HepG2 (cell line): ENCODE results near the gene SKIL. TPM values are rescaled to one million over a fixed set of nuclear protein-coding genes. Genes with fewer than 3 reads are reported as not detected.

Experiments
- ATAC-seq: fragments of 200-7000 bp; cut with Tn5 transposase; 3 replicates; pipeline ENCODE4 v1.9.1; 2020; ENCODE audit warnings: mild to moderate bottlenecking, moderate library complexity
- BruUV-seq: library from RNA; stranded (reverse); fragments of 400-500 nt; replicated peaks from 2 replicates; lab custom pipeline; 2021; lab: Mats Ljungman, UMichigan
- CTCF ChIA-PET: fragments of 300-600 bp; formaldehyde crosslinking; extraction: SDS; loops from one replicate; lab custom pipeline; 2021; ENCODE audit warnings: low total read pairs, inconsistent platforms, low intra/inter-chr PET ratio; lab: Yijun Ruan, JAX
- POLR2A ChIA-PET: fragments of 350-600 bp; sonication (Branson Sonifier 250); formaldehyde crosslinking; loops from one replicate; lab custom pipeline; 2020; ENCODE audit warnings: antibody characterized with exemption, inconsistent platforms; lab: Yijun Ruan, JAX
- DNase-seq: peaks from one replicate; pipeline ENCODE4 v3.0.0-alpha.2; 2015; ENCODE audit warnings: low spot score
- FAIRE-seq: peaks from 3 replicates; lab custom pipeline; 2011; peaks lifted over from hg19 to GRCh38; lab: Jason Lieb, UNC
- H2AFZ ChIP-seq: one replicate; pipeline ENCODE4 v1.6.1; 2011; ENCODE audit warnings: low read length, inconsistent platforms
- H3K27ac ChIP-seq: fragments of 300-600 bp; 3 replicates; pipeline ENCODE4 v1.8.0; 2011; ENCODE audit warnings: mixed run types, mild to moderate bottlenecking, mixed read lengths, low read length, inconsistent platforms; ENCODE audit not compliant: insufficient read depth; ENCODE audit errors: extremely low read length
- H3K27me3 ChIP-seq, 2 experiments: fragments of 200-600 bp in 1 of 2; 2 replicates in 1 of 2; 3 replicates in 1 of 2; pipeline versions ENCODE4 v1.6.0 to v1.8.0; 2011; ENCODE audit warnings: low read length in 2 of 2, mild to moderate bottlenecking in 2 of 2, moderate library complexity in 2 of 2, inconsistent platforms in 1 of 2; ENCODE audit not compliant: insufficient read depth in 2 of 2, control insufficient read depth in 1 of 2
- H3K36me3 ChIP-seq, 2 experiments: fragments of 200-600 bp in 1 of 2; replicated peaks in 1 of 2; 2 replicates in 1 of 2; 3 replicates in 1 of 2; pipeline versions ENCODE4 v1.5.1 to v1.8.0; 2011; ENCODE audit warnings: low read length in 2 of 2, inconsistent platforms in 1 of 2; ENCODE audit not compliant: insufficient read depth in 2 of 2, control insufficient read depth in 1 of 2
- H3K4me1 ChIP-seq: 2 replicates; pipeline ENCODE4 v1.5.1; 2012; ENCODE audit warnings: low read length, inconsistent platforms; ENCODE audit not compliant: insufficient read depth
- H3K4me2 ChIP-seq: 2 replicates; pipeline ENCODE4 v1.6.0; 2011; ENCODE audit warnings: low read depth, low read length, inconsistent platforms
- H3K4me3 ChIP-seq, 3 experiments: fragments of 200-600 bp in 1 of 3; sonication (generic), shearing (Covaris generic) in 1 of 3; replicated peaks in 1 of 3; 2 replicates each; pipeline ENCODE4 v1.5.1; 2011 to 2016; ENCODE audit warnings: low read length in 3 of 3, inconsistent platforms in 2 of 3, low read depth in 2 of 3, mild to moderate bottlenecking in 2 of 3, control low read depth in 1 of 3, mixed read lengths in 1 of 3; ENCODE audit not compliant: insufficient read depth in 1 of 3
- H3K79me2 ChIP-seq: one replicate; pipeline ENCODE4 v1.6.1; 2011; ENCODE audit warnings: low read length, inconsistent platforms; ENCODE audit not compliant: insufficient read depth
- H3K9ac ChIP-seq: 2 replicates; pipeline ENCODE4 v1.6.0; 2011; ENCODE audit warnings: mild to moderate bottlenecking, low read depth, low read length, inconsistent platforms; ENCODE audit not compliant: insufficient read depth
- H3K9me3 ChIP-seq: 2 replicates; pipeline ENCODE4 v1.5.1; 2012; ENCODE audit warnings: mild to moderate bottlenecking, low read length
- H4K20me1 ChIP-seq: 2 replicates; pipeline ENCODE4 v1.6.0; 2011; ENCODE audit warnings: inconsistent platforms, mild to moderate bottlenecking, low read length, moderate library complexity; ENCODE audit not compliant: insufficient read depth
- AGO2 ChIP-seq: fragments of 200-400 bp; formaldehyde crosslinking; optimal IDR thresholded peaks from 2 replicates; pipeline ENCODE3; 2017; ENCODE audit warnings: mild to moderate bottlenecking, low read depth, low read length, moderate library complexity
- CCAR2 ChIP-seq: fragments of 200-400 bp; formaldehyde crosslinking; optimal IDR thresholded peaks from 2 replicates; pipeline ENCODE3; 2018; ENCODE audit warnings: low read depth, mild to moderate bottlenecking, low read length, moderate library complexity
- KAT7 ChIP-seq: IDR thresholded peaks from 2 replicates; pipeline ENCODE4 v1.6.1; 2018; ENCODE audit warnings: borderline replicate concordance, missing compliant biosample characterization
- NCOR1 ChIP-seq: fragments of 200-600 bp; sonication (generic); IDR thresholded peaks from 2 replicates; pipeline ENCODE4 v1.7.0; 2017; ENCODE audit warnings: antibody characterized with exemption, low read length, borderline replicate concordance
- SRSF1 ChIP-seq: fragments of 200-400 bp; formaldehyde crosslinking; optimal IDR thresholded peaks from 2 replicates; pipeline ENCODE3; 2017; ENCODE audit warnings: mild to moderate bottlenecking, low read depth, low read length, moderate library complexity
- THAP8 ChIP-seq: sonication (generic); formaldehyde crosslinking; IDR thresholded peaks from 2 replicates; pipeline ENCODE4 v1.5.1; 2020; ENCODE audit warnings: missing genetic modification reagents, mild to moderate bottlenecking, borderline replicate concordance
- ZBTB39 ChIP-seq: sonication (generic); formaldehyde crosslinking; IDR thresholded peaks from 2 replicates; pipeline ENCODE4 v1.5.0; 2020; ENCODE audit warnings: missing genetic modification reagents
- ZFP36 ChIP-seq: fragments of 150-350 bp; IDR thresholded peaks from 2 replicates; pipeline ENCODE4 v1.6.1; 2018; ENCODE audit warnings: borderline replicate concordance, low read length, low read depth; ENCODE audit not compliant: partially characterized antibody
- ZFP62 ChIP-seq: sonication (generic); formaldehyde crosslinking; IDR thresholded peaks from 2 replicates; pipeline ENCODE4 v1.4.0; 2020; ENCODE audit warnings: missing genetic modification reagents
- ZNF142 ChIP-seq: sonication (generic); formaldehyde crosslinking; IDR thresholded peaks from 2 replicates; pipeline ENCODE4 v1.4.0; 2020; ENCODE audit warnings: missing genetic modification reagents
- ZNF678 ChIP-seq: sonication (generic); formaldehyde crosslinking; IDR thresholded peaks from 2 replicates; pipeline ENCODE4 v1.4.0; 2020; ENCODE audit warnings: mild to moderate bottlenecking, missing genetic modification reagents
- WGBS: methylation state at CpG from one replicate; pipeline ENCODE4 v1.1.6; 2017; ENCODE audit warnings: low lambda C conversion rate; 5-methylcytosine and 5-hydroxymethylcytosine counted together
- in situ Hi-C: cut with HindIII; loops from 2 replicates; pipeline ENCODE4 v1.10.0; 2017; ENCODE audit warnings: low pct_unique_long_range_greater_than_20kb; ENCODE audit not compliant: extremely low pct_ligation_motif_present
- intact Hi-C: fragments of 100-400 bp; cut with micrococcal nuclease; formaldehyde crosslinking; loops from one replicate; pipeline ENCODE4 v1.10.0; 2022; ENCODE audit not compliant: unreplicated experiment
- polyA plus RNA-seq, 8 experiments: library from polyadenylated mRNA; depleted of rRNA in 3 of 8; stranded (reverse) in 7 of 8; unstranded in 1 of 8; fragments of >200 nt; fragmentation: Illumina TruSeq in 4 of 8; extraction: Trizol in 4 of 8; gene quantifications; 2 replicates each; pipeline versions ENCODE4 v1.2.1 to v1.2.3, GENCODE V29; 2011 to 2016; ENCODE audit warnings: low read depth in 4 of 8, missing spikeins in 1 of 8, mixed read lengths in 1 of 8; ENCODE audit not compliant: insufficient read depth in 1 of 8
- total RNA-seq, 5 experiments: library from RNA; depleted of rRNA; stranded (reverse); fragments of >200 nt; fragmentation: Illumina TruSeq; extraction: Trizol; gene quantifications; 2 replicates each; pipeline ENCODE4 v1.2.3, GENCODE V29; 2016; ENCODE audit warnings: low read depth in 1 of 5
- TF ChIP-seq, protein P1 (sequence below): sonication (generic); formaldehyde crosslinking; IDR thresholded peaks from 2 replicates; pipeline ENCODE4 v1.4.0; 2020; ENCODE audit warnings: low read depth, mild to moderate bottlenecking, missing genetic modification reagents

Gene SKIL
- total and polyA plus RNA-seq, 2 of the 13 experiments (the other 11 are each of a cell fraction or from before 2014, with no cell fraction given) = 5.2 to 20.7 TPM

DNA sequence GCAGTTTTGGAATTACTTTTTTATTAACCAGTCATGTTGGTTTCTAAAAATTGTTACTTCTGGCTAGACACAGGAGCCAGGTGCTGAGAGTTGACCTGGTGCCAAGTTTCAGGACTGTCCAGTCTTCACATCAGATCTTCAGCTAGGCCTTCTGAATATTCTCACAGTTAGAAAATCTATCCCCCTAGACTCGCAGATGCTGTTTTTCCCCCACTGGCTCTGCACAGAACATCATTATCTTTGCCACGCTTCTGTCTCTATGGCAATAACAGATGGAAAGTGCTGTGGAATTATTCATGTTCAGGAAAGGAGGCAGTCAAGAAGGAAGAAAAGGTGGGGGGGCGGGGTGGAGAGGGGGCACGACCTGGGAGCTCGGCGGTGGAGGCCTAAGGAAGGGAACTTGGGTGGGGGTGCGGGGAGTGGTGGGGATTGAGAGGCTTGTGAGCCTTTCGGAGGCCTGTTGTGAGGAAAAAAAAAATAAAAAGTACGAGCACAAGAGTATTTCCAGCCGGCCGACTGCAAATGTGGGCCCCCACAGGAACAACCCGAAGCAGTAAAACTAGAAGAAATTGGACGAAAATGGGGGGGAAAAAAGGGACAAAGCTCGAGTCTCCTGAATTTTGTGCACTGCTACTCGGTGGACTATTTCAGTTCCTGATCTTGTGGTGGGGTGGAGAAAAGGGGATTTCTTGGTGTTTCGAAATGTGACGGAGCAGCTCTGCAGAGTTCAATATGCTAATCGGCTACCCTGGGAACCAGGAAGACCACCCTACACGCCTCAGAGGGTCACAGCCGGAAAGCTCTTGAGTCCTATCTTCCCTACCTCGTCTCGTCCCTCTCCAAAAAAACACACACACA, 1.5 kb upstream of the SKIL start:
- FAIRE-seq = no peak
- no peak for DNase-seq
- POLR2A ChIA-PET = interaction anchor here (0.8 to 2.1 kb wide), 10 partner anchors 15 to 1485 kb away, joined by 3 to 8 read pairs (median 4); no protein-coding TSS in a partner anchor
- TF ChIP-seq KAT7 (no peak), ZBTB39 (CRISPR knock-in tag) (no peak), ZNF678 (no peak), CCAR2 (no peak), ZFP36 (no peak), ZFP62 (no peak), ZNF142 (no peak), NCOR1 (no peak), THAP8 (CRISPR knock-in tag) (no peak), AGO2 (no peak), SRSF1 (no peak)
- TF ChIP-seq, protein P1, sequence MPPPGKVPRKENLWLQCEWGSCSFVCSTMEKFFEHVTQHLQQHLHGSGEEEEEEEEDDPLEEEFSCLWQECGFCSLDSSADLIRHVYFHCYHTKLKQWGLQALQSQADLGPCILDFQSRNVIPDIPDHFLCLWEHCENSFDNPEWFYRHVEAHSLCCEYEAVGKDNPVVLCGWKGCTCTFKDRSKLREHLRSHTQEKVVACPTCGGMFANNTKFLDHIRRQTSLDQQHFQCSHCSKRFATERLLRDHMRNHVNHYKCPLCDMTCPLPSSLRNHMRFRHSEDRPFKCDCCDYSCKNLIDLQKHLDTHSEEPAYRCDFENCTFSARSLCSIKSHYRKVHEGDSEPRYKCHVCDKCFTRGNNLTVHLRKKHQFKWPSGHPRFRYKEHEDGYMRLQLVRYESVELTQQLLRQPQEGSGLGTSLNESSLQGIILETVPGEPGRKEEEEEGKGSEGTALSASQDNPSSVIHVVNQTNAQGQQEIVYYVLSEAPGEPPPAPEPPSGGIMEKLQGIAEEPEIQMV = no peak

More for the DNA sequence above, 1.5 kb upstream of the SKIL start:
- peak overlapping the region; percentile 89 for H3K4me2 ChIP-seq
- peak overlapping the region; percentile 68 to 75 (median 72) for H3K4me3 ChIP-seq
- no peaks in the 10 kb centered on the region; a peak in 2 of 5 replicates for H3K27me3 ChIP-seq
- peak; percentile 1; the same call in 2 of the 3 replicates for ATAC-seq
- peak overlapping the region; percentile 43 for H2AFZ ChIP-seq
- H3K9ac ChIP-seq = peak overlapping the region; percentile 87
- TSS peak; percentile 98 for BruUV-seq
- intact Hi-C loops = loop anchor here (1.0 to 2.0 kb wide), 3 partner anchors 25 to 175 kb away; partner anchors contain the start of gene PHC3
- H3K27ac ChIP-seq = peak overlapping the region; percentile 94
- in situ Hi-C loops = no loop called here
- 2% methylated on average over 22 of the region's 22 CpGs for WGBS
- CTCF ChIA-PET = no interaction called here
- peaks cover 9% of the 10 kb centered on the region for H3K79me2 ChIP-seq
- H3K4me1 ChIP-seq = peaks cover 57% of the 10 kb centered on the region
- no peaks in the 10 kb centered on the region for H4K20me1 ChIP-seq
- H3K9me3 ChIP-seq = no peaks in the 10 kb centered on the region
- H3K36me3 ChIP-seq = peaks cover 0 to 2% of the 10 kb centered on the region in 2 experiments; a peak in 1 of 5 replicates
